OCI-LY3 (cell line): ENCODE results near the gene MAGI2.

ENCODE experiments used
- CTCF ChIP-seq: fragments of 200-600, 300-600 bp; sonication (generic); IDR thresholded peaks from 2 replicates; pipeline ENCODE4 v1.5.1; 2014; ENCODE audit warnings: antibody characterized with exemption, low read length, low read depth
- EZH2phosphoT487 ChIP-seq: fragments of 200-600 bp; shearing (Covaris generic); IDR thresholded peaks from 2 replicates; pipeline ENCODE4 v1.6.1; 2018; ENCODE audit warnings: antibody characterized with exemption, mixed run types, low read depth

GRCh38 chr7:78749052-78749746 is 704.3 kb downstream of the MAGI2 start:
- TF ChIP-seq CTCF (no peak), EZH2phosphoT487 (no peak)
